MM.1S (cell line): ENCODE measurements around the gene TXNRD1.

Experiments used
- DNase-seq: peaks from one replicate; pipeline ENCODE4 v3.0.0-alpha.2; 2015
- H2AFZ ChIP-seq: fragments of 300-600 bp; sonication (generic); 2 replicates; pipeline ENCODE4 v1.6.0; 2016; ENCODE audit warnings: antibody characterized with exemption, low read length
- H3F3A ChIP-seq: fragments of 300-600 bp; sonication (generic); 2 replicates; pipeline ENCODE4 v1.6.1; 2016; ENCODE audit warnings: mild to moderate bottlenecking, antibody characterized with exemption, low read length, moderate library complexity, mixed read lengths; ENCODE audit not compliant: insufficient read depth
- H3K27ac ChIP-seq: fragments of 300-600 bp; sonication (generic); 2 replicates; pipeline ENCODE4 v1.5.1; 2016; ENCODE audit warnings: mild to moderate bottlenecking, low read length
- H3K27me3 ChIP-seq: fragments of 300-600 bp; sonication (generic); replicated peaks from 2 replicates; pipeline ENCODE4 v1.6.0; 2016; ENCODE audit warnings: low read length; ENCODE audit not compliant: insufficient read depth
- H3K36me3 ChIP-seq: fragments of 300-600 bp; sonication (generic); replicated peaks from 2 replicates; pipeline ENCODE4 v1.6.1; 2016; ENCODE audit warnings: mild to moderate bottlenecking, low read length, mixed read lengths; ENCODE audit not compliant: insufficient read depth
- H3K4me1 ChIP-seq: fragments of 300-600 bp; sonication (generic); 2 replicates; pipeline ENCODE4 v1.6.1; 2016; ENCODE audit warnings: low read length, mixed read lengths
- H3K4me2 ChIP-seq: fragments of 300-600 bp; sonication (generic); 2 replicates; pipeline ENCODE4 v1.6.0; 2016; ENCODE audit warnings: low read depth, low read length
- H3K4me3 ChIP-seq: fragments of 300-600 bp; sonication (generic); 2 replicates; pipeline ENCODE4 v1.5.1; 2016; ENCODE audit warnings: low read length, mixed read lengths
- H3K79me2 ChIP-seq: fragments of 300-600 bp; sonication (generic); 2 replicates; pipeline ENCODE4 v1.6.1; 2016; ENCODE audit warnings: mixed run types, low read length, mixed read lengths
- H3K9ac ChIP-seq: fragments of 300-600 bp; sonication (generic); 2 replicates; pipeline ENCODE4 v1.6.1; 2016; ENCODE audit warnings: low read length, mixed read lengths
- H3K9me2 ChIP-seq: fragments of 300-600 bp; sonication (generic); replicated peaks from 2 replicates; pipeline ENCODE4 v1.6.1; 2016; ENCODE audit warnings: mild to moderate bottlenecking, low read length, mixed read lengths; ENCODE audit not compliant: insufficient read depth
- H3K9me3 ChIP-seq: fragments of 300-600 bp; sonication (generic); replicated peaks from 2 replicates; pipeline ENCODE4 v1.6.1; 2016; ENCODE audit warnings: mild to moderate bottlenecking, low read length, mixed read lengths; ENCODE audit not compliant: insufficient read depth
- H4K20me1 ChIP-seq: fragments of 300-600 bp; sonication (generic); 2 replicates; pipeline ENCODE4 v1.6.1; 2016; ENCODE audit warnings: mild to moderate bottlenecking, low read length, moderate library complexity, mixed read lengths; ENCODE audit not compliant: insufficient read depth
- CTCF ChIP-seq: fragments of 300-600 bp; sonication (generic); IDR thresholded peaks from 2 replicates; pipeline ENCODE4 v1.5.1; 2016; ENCODE audit warnings: antibody characterized with exemption, low read length, mixed read lengths
- EZH2 ChIP-seq: fragments of 300-600 bp; sonication (generic); optimal IDR thresholded peaks from 2 replicates; pipeline ENCODE3; 2017; ENCODE audit warnings: low read depth, mild to moderate bottlenecking, antibody characterized with exemption, low read length, mixed read lengths
- EZH2phosphoT487 ChIP-seq: fragments of 300-600 bp; sonication (generic); IDR thresholded peaks from 2 replicates; pipeline ENCODE4 v1.6.1; 2018; ENCODE audit warnings: antibody characterized with exemption, low read length

Gene TXNRD1

GRCh38 chr12:104309446-104309993 lies 93.9 kb downstream of the TXNRD1 start:
- Histone ChIP-seq H4K20me1 (peaks cover 14% of the 10 kb centered on the region; the same call in 1 of the 2 replicates), H3K36me3 (peaks cover 22% of the 10 kb centered on the region; the same call in 1 of the 2 replicates), H3K4me2 (no peak overlapping the region), H3K79me2 (peaks cover 84% of the 10 kb centered on the region), H3F3A (0 out of 2 replicates have a peak, but pooled peaks cover 4% of the 10 kb centered on the region), H2AFZ (no peak overlapping the region), H3K4me3 (no peak overlapping the region), H3K27me3 (no peaks in the 10 kb centered on the region), H3K9me3 (no peaks in the 10 kb centered on the region), H3K9ac (no peak overlapping the region), H3K27ac (no peak overlapping the region), H3K4me1 (no peaks in the 10 kb centered on the region), H3K9me2 (no peaks in the 10 kb centered on the region)
- TF ChIP-seq EZH2phosphoT487, result no peak
- TF ChIP-seq CTCF, result no peak
- TF ChIP-seq EZH2, result no peak
- DNase-seq, result no peak

GRCh38 chr12:104310751-104311633 lies 95.4 kb downstream of the TXNRD1 start:
- Histone ChIP-seq H3K4me3 (no peak overlapping the region), H3K9me3 (no peaks in the 10 kb centered on the region), H3K4me1 (no peaks in the 10 kb centered on the region), H3K27ac (no peak overlapping the region), H3K4me2 (no peak overlapping the region), H2AFZ (no peak overlapping the region), H4K20me1 (peaks cover 10% of the 10 kb centered on the region; the same call in 1 of the 2 replicates), H3K27me3 (no peaks in the 10 kb centered on the region), H3K36me3 (peaks cover 21% of the 10 kb centered on the region; the same call in 1 of the 2 replicates), H3K9ac (no peak overlapping the region), H3F3A (no peaks in the 10 kb centered on the region), H3K79me2 (peaks cover 80% of the 10 kb centered on the region), H3K9me2 (no peaks in the 10 kb centered on the region)
- no peak for TF ChIP-seq EZH2phosphoT487
- TF ChIP-seq EZH2, result no peak
- TF ChIP-seq CTCF, result no peak
- no peak for DNase-seq

- Histone ChIP-seq H3K4me2 (no peak overlapping the region), H3K79me2 (peaks cover 69% of the 10 kb centered on the region), H3K9ac (no peak overlapping the region), H3K27me3 (no peaks in the 10 kb centered on the region), H3K9me2 (no peaks in the 10 kb centered on the region), H3K4me1 (no peaks in the 10 kb centered on the region), H3K36me3 (peaks cover 21% of the 10 kb centered on the region; the same call in 1 of the 2 replicates), H3K4me3 (no peak overlapping the region), H2AFZ (no peak overlapping the region), H3K27ac (no peak overlapping the region), H4K20me1 (0 out of 2 replicates have a peak, but pooled peaks cover 5% of the 10 kb centered on the region), H3F3A (no peaks in the 10 kb centered on the region), H3K9me3 (no peaks in the 10 kb centered on the region)
- TF ChIP-seq EZH2 (no peak), CTCF (no peak), EZH2phosphoT487 (no peak)
- DNase-seq, result no peak
Observed at GRCh38 chr12:104312202-104312601, 96.6 kb downstream of the TXNRD1 start.
